Body of pancreas (tissue), 4 donors: ENCODE measurements around the gene NEK1.

ENCODE experiments used
- POLR2A ChIP-seq, 3 donors: fragments of 450-650 bp; IDR thresholded peaks; one replicate each; pipeline ENCODE4 v1.6.1; 2016; ENCODE audit warnings: antibody characterized with exemption in 3 of 3, mild to moderate bottlenecking in 2 of 3
- TF ChIP-seq, protein P1 (sequence below), 7 experiments: fragments of 450-650 bp in 4 of 7; fragments of 200-600 bp in 3 of 7; sonication (generic) in 3 of 7; IDR thresholded peaks; one replicate each; pipeline ENCODE4 v1.5.1; 2016 to 2019; ENCODE audit warnings: antibody characterized with exemption in 7 of 7

DNA sequence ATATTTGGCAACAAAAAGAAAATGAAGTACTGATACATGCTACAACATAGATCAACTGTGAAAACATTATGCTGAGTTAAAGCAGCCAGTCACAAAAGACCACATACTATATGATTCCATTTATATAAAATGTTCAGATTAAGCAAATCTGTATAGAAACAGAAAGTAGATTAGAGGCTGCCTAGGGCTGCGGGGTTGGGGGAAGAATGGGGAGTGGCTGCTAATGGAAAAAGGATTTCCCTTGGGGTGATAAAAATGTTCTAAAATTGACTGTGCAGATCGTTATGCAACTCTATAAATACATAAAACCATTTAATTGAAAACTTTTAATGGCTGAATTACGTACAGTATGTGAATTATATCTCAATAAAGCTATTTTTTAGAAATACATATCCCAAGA, 46.8 kb downstream of the NEK1 start:
- TF ChIP-seq, protein P1, sequence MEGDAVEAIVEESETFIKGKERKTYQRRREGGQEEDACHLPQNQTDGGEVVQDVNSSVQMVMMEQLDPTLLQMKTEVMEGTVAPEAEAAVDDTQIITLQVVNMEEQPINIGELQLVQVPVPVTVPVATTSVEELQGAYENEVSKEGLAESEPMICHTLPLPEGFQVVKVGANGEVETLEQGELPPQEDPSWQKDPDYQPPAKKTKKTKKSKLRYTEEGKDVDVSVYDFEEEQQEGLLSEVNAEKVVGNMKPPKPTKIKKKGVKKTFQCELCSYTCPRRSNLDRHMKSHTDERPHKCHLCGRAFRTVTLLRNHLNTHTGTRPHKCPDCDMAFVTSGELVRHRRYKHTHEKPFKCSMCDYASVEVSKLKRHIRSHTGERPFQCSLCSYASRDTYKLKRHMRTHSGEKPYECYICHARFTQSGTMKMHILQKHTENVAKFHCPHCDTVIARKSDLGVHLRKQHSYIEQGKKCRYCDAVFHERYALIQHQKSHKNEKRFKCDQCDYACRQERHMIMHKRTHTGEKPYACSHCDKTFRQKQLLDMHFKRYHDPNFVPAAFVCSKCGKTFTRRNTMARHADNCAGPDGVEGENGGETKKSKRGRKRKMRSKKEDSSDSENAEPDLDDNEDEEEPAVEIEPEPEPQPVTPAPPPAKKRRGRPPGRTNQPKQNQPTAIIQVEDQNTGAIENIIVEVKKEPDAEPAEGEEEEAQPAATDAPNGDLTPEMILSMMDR (IDR thresholded peaks at IDR 0.05) = no peak
- no peak for TF ChIP-seq POLR2A (IDR thresholded peaks at IDR 0.05)
